WTC11 (cell line): ENCODE measurements around the gene OR6J1. TPM values are rescaled to one million over a fixed set of nuclear protein-coding genes. Genes with fewer than 3 reads are reported as not detected.

Source experiments
- ATAC-seq: fragments of 200-7000 bp; cut with Tn5 transposase; 2 replicates; pipeline ENCODE4 v1.10.0; 2021; ENCODE audit warnings: mild to moderate bottlenecking, moderate library complexity
- CTCF ChIA-PET: fragments of 300-600 bp; sonication (Branson Sonifier 250); formaldehyde crosslinking; loops from one replicate; lab custom pipeline; 2021; ENCODE audit warnings: antibody characterized with exemption; lab: Charles Lee
- POLR2A ChIA-PET: fragments of 350-600 bp; sonication (Branson Sonifier 250); formaldehyde crosslinking; loops from one replicate; lab custom pipeline; 2021; ENCODE audit warnings: antibody characterized with exemption; lab: Charles Lee
- DNase-seq: peaks from one replicate; pipeline ENCODE4 v3.0.0; 2021; ENCODE audit warnings: low spot score
- H3K27ac Mint-ChIP-seq: 2 replicates; pipeline ENCODE4 v1.8.0; 2021; ENCODE audit warnings: mixed read lengths
- H3K27me3 Mint-ChIP-seq: 2 replicates; pipeline ENCODE4 v1.8.0; 2021; ENCODE audit warnings: low read depth, mild to moderate bottlenecking, moderate library complexity, mixed read lengths
- H3K36me3 Mint-ChIP-seq: 2 replicates; pipeline ENCODE4 v1.8.0; 2021; ENCODE audit warnings: mixed read lengths
- H3K4me1 Mint-ChIP-seq: 2 replicates; pipeline ENCODE4 v1.8.0; 2022; ENCODE audit warnings: mixed read lengths
- H3K4me3 Mint-ChIP-seq: 2 replicates; pipeline ENCODE4 v1.8.0; 2021; ENCODE audit warnings: mild to moderate bottlenecking, moderate library complexity, mixed read lengths
- H3K9me3 Mint-ChIP-seq: 2 replicates; pipeline ENCODE4 v1.8.0; 2021; ENCODE audit warnings: mixed read lengths
- CREB1 ChIP-seq: sonication (generic); formaldehyde crosslinking; IDR thresholded peaks from 2 replicates; pipeline ENCODE4 v1.8.0; 2023; ENCODE audit warnings: mild to moderate bottlenecking, missing genetic modification reagents
- CREM ChIP-seq: sonication (generic); formaldehyde crosslinking; IDR thresholded peaks from 2 replicates; pipeline ENCODE4 v1.8.1; 2022; ENCODE audit warnings: mild to moderate bottlenecking, missing genetic modification reagents, moderate library complexity
- E2F5 ChIP-seq: sonication (generic); formaldehyde crosslinking; IDR thresholded peaks from 2 replicates; pipeline ENCODE4 v1.8.1; 2022; ENCODE audit warnings: mild to moderate bottlenecking, moderate library complexity, missing genetic modification reagents
- EMX1 ChIP-seq: fragments of 250-450 bp; sonication (Bioruptor Pico); IDR thresholded peaks from 2 replicates; pipeline ENCODE4 v1.8.0; 2021; ENCODE audit warnings: mild to moderate bottlenecking
- GABPB1 ChIP-seq: sonication (generic); formaldehyde crosslinking; IDR thresholded peaks from 2 replicates; pipeline ENCODE4 v1.8.1; 2023; ENCODE audit warnings: mild to moderate bottlenecking, missing genetic modification reagents
- JUN ChIP-seq: sonication (generic); formaldehyde crosslinking; IDR thresholded peaks from 2 replicates; pipeline ENCODE4 v1.8.0; 2023; ENCODE audit warnings: mild to moderate bottlenecking, missing genetic modification reagents
- KAT7 ChIP-seq: sonication (generic); formaldehyde crosslinking; IDR thresholded peaks from 2 replicates; pipeline ENCODE4 v1.8.1; 2023; ENCODE audit warnings: missing genetic modification reagents, mild to moderate bottlenecking, borderline replicate concordance
- RELA ChIP-seq: sonication (generic); formaldehyde crosslinking; IDR thresholded peaks from 2 replicates; pipeline ENCODE4 v1.8.1; 2022; ENCODE audit warnings: missing genetic modification reagents, mild to moderate bottlenecking, borderline replicate concordance
- SMAD3 ChIP-seq: sonication (generic); formaldehyde crosslinking; IDR thresholded peaks from 2 replicates; pipeline ENCODE4 v1.8.0; 2022; ENCODE audit warnings: missing genetic modification reagents, mild to moderate bottlenecking, borderline replicate concordance
- TEAD1 ChIP-seq: sonication (generic); formaldehyde crosslinking; IDR thresholded peaks from 2 replicates; pipeline ENCODE4 v1.8.0; 2022; ENCODE audit warnings: mild to moderate bottlenecking, missing genetic modification reagents
- USF2 ChIP-seq: sonication (generic); formaldehyde crosslinking; IDR thresholded peaks from 2 replicates; pipeline ENCODE4 v1.8.1; 2023; ENCODE audit warnings: mild to moderate bottlenecking, missing genetic modification reagents, moderate library complexity
- ZMAT4 ChIP-seq: fragments of 250-450 bp; sonication (Bioruptor Pico); IDR thresholded peaks from 2 replicates; pipeline ENCODE4 v1.9.0; 2021; ENCODE audit warnings: mild to moderate bottlenecking
- ZNF232 ChIP-seq: sonication (generic); formaldehyde crosslinking; IDR thresholded peaks from 2 replicates; pipeline ENCODE4 v1.8.0; 2022; ENCODE audit warnings: mild to moderate bottlenecking, missing genetic modification reagents
- ZNF416 ChIP-seq: fragments of 250-450 bp; sonication (Bioruptor Pico); IDR thresholded peaks from 2 replicates; pipeline ENCODE4 v1.9.0; 2021; ENCODE audit warnings: mild to moderate bottlenecking, inconsistent platforms
- ZNF512 ChIP-seq: sonication (generic); formaldehyde crosslinking; IDR thresholded peaks from 2 replicates; pipeline ENCODE4 v1.8.1; 2022; ENCODE audit warnings: missing genetic modification reagents, borderline replicate concordance
- ZNF532 ChIP-seq: fragments of 250-450 bp; sonication (Bioruptor Pico); IDR thresholded peaks from 2 replicates; pipeline ENCODE4 v1.9.0; 2021; ENCODE audit warnings: mild to moderate bottlenecking, borderline replicate concordance
- total RNA-seq: library from RNA; stranded (reverse); gene quantifications from 3 replicates; pipeline ENCODE4 v1.2.3, GENCODE V29; 2021
- TF ChIP-seq, protein P1 (sequence below): sonication (generic); formaldehyde crosslinking; IDR thresholded peaks from 2 replicates; pipeline ENCODE4 v1.8.0; 2022; ENCODE audit warnings: mild to moderate bottlenecking, missing genetic modification reagents
- TF ChIP-seq, protein P2 (sequence below): sonication (generic); formaldehyde crosslinking; IDR thresholded peaks from 2 replicates; pipeline ENCODE4 v1.8.0; 2022; ENCODE audit warnings: mild to moderate bottlenecking, missing genetic modification reagents
- TF ChIP-seq, protein P3 (sequence below): sonication (generic); formaldehyde crosslinking; IDR thresholded peaks from 2 replicates; pipeline ENCODE4 v1.8.1; 2023; ENCODE audit warnings: mild to moderate bottlenecking, missing genetic modification reagents
- TF ChIP-seq, protein P4 (sequence below): sonication (generic); formaldehyde crosslinking; IDR thresholded peaks from 2 replicates; pipeline ENCODE4 v1.8.0; 2022; ENCODE audit warnings: missing genetic modification reagents

OR6J1 gene
- total RNA-seq, 1 experiment from 2014 or later: not detected

- no peak for ATAC-seq
These were observed 14.1 kb downstream of the OR6J1 start for GRCh38 chr14:22630066-22630465.

DNA sequence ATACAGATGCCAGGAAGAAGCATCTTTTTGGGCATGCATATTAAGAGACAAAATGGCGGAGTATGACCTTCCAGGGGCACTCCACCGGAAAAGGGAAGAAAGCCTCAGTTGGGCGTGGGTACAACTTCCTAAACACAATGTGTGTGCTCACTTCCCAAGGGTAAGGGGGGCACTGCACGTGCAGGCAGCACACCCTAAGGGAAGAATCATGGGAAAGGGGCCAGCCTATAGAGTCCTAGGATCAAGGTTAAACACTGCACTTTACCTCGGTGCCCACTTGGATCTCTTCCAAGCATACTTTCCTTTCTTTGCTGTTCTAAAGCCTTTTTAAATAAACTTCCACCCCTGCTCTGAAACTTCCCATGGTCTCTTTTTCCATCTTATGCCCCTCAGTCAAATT lies 14.8 kb downstream of the OR6J1 start:
- DNase-seq (no peak), ATAC-seq (no peak)
- Mint-ChIP-seq H3K9me3 (peaks cover 49% of the 10 kb centered on the region), H3K36me3 (peaks cover 31% of the 10 kb centered on the region), H3K27ac (no peak overlapping the region), H3K4me3 (no peak overlapping the region), H3K4me1 (peaks cover 14% of the 10 kb centered on the region), H3K27me3 (peaks cover 5% of the 10 kb centered on the region)
- ChIA-PET POLR2A (no interaction called here), CTCF (no interaction called here)
- TF ChIP-seq ZNF532 (CRISPR knock-in tag) (no peak), EMX1 (CRISPR knock-in tag) (no peak), USF2 (no peak), ZNF512 (CRISPR knock-in tag) (no peak)

More at GRCh38 chr14:22630066-22630465, 14.1 kb downstream of the OR6J1 start:
- CTCF ChIA-PET: no interaction called here
- H3K4me3 Mint-ChIP-seq: no peak overlapping the region
- TF ChIP-seq JUN (CRISPR knock-in tag) (no peak), ZNF416 (CRISPR knock-in tag) (no peak), CREM (no peak), GABPB1 (CRISPR knock-in tag) (no peak), RELA (no peak), CREB1 (no peak), ZNF232 (CRISPR knock-in tag) (no peak), SMAD3 (CRISPR knock-in tag) (no peak), KAT7 (CRISPR knock-in tag) (no peak), ZMAT4 (CRISPR knock-in tag) (no peak), TEAD1 (CRISPR knock-in tag) (no peak), E2F5 (CRISPR knock-in tag) (no peak)
- TF ChIP-seq, protein P1, sequence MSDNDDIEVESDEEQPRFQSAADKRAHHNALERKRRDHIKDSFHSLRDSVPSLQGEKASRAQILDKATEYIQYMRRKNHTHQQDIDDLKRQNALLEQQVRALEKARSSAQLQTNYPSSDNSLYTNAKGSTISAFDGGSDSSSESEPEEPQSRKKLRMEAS (CRISPR knock-in tag): no peak
- TF ChIP-seq, protein P2, sequence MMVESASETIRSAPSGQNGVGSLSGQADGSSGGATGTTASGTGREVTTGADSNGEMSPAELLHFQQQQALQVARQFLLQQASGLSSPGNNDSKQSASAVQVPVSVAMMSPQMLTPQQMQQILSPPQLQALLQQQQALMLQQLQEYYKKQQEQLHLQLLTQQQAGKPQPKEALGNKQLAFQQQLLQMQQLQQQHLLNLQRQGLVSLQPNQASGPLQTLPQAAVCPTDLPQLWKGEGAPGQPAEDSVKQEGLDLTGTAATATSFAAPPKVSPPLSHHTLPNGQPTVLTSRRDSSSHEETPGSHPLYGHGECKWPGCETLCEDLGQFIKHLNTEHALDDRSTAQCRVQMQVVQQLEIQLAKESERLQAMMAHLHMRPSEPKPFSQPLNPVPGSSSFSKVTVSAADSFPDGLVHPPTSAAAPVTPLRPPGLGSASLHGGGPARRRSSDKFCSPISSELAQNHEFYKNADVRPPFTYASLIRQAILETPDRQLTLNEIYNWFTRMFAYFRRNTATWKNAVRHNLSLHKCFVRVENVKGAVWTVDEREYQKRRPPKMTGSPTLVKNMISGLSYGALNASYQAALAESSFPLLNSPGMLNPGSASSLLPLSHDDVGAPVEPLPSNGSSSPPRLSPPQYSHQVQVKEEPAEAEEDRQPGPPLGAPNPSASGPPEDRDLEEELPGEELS: no peak
- TF ChIP-seq, protein P3, sequence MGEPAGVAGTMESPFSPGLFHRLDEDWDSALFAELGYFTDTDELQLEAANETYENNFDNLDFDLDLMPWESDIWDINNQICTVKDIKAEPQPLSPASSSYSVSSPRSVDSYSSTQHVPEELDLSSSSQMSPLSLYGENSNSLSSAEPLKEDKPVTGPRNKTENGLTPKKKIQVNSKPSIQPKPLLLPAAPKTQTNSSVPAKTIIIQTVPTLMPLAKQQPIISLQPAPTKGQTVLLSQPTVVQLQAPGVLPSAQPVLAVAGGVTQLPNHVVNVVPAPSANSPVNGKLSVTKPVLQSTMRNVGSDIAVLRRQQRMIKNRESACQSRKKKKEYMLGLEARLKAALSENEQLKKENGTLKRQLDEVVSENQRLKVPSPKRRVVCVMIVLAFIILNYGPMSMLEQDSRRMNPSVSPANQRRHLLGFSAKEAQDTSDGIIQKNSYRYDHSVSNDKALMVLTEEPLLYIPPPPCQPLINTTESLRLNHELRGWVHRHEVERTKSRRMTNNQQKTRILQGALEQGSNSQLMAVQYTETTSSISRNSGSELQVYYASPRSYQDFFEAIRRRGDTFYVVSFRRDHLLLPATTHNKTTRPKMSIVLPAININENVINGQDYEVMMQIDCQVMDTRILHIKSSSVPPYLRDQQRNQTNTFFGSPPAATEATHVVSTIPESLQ: no peak
- TF ChIP-seq, protein P4, sequence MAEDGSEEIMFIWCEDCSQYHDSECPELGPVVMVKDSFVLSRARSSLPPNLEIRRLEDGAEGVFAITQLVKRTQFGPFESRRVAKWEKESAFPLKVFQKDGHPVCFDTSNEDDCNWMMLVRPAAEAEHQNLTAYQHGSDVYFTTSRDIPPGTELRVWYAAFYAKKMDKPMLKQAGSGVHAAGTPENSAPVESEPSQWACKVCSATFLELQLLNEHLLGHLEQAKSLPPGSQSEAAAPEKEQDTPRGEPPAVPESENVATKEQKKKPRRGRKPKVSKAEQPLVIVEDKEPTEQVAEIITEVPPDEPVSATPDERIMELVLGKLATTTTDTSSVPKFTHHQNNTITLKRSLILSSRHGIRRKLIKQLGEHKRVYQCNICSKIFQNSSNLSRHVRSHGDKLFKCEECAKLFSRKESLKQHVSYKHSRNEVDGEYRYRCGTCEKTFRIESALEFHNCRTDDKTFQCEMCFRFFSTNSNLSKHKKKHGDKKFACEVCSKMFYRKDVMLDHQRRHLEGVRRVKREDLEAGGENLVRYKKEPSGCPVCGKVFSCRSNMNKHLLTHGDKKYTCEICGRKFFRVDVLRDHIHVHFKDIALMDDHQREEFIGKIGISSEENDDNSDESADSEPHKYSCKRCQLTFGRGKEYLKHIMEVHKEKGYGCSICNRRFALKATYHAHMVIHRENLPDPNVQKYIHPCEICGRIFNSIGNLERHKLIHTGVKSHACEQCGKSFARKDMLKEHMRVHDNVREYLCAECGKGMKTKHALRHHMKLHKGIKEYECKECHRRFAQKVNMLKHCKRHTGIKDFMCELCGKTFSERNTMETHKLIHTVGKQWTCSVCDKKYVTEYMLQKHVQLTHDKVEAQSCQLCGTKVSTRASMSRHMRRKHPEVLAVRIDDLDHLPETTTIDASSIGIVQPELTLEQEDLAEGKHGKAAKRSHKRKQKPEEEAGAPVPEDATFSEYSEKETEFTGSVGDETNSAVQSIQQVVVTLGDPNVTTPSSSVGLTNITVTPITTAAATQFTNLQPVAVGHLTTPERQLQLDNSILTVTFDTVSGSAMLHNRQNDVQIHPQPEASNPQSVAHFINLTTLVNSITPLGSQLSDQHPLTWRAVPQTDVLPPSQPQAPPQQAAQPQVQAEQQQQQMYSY (CRISPR knock-in tag): no peak
- no peak for DNase-seq
- H3K9me3 Mint-ChIP-seq: peaks cover 55% of the 10 kb centered on the region
- no peak overlapping the region for H3K27ac Mint-ChIP-seq
- POLR2A ChIA-PET: no interaction called here
- H3K4me1 Mint-ChIP-seq: peaks cover 14% of the 10 kb centered on the region
- H3K27me3 Mint-ChIP-seq: peaks cover 5% of the 10 kb centered on the region
- peaks cover 31% of the 10 kb centered on the region for H3K36me3 Mint-ChIP-seq
